Endothelial cell of umbilical vein (primary cell): ENCODE data around the gene PRAMEF12.

Experiments used
- CTCF ChIP-seq, 2 donors: IDR thresholded peaks; 1 replicate in 1 of 2; 2 replicates in 1 of 2; pipeline ENCODE4 v1.5.1; 2011; ENCODE audit warnings: low read length in 2 of 2, mild to moderate bottlenecking in 2 of 2, moderate library complexity in 2 of 2, control low read depth in 1 of 2, inconsistent platforms in 1 of 2, low read depth in 1 of 2; ENCODE audit not compliant: insufficient read depth in 1 of 2; ENCODE audit errors: extremely low read depth in 1 of 2
- EZH2 ChIP-seq: IDR thresholded peaks from 2 replicates; pipeline ENCODE4 v1.6.1; 2012; ENCODE audit warnings: borderline replicate concordance, low read depth, mild to moderate bottlenecking, moderate library complexity, low read length, inconsistent platforms; ENCODE audit not compliant: severe bottlenecking
- FOS ChIP-seq: IDR thresholded peaks from 2 replicates; pipeline ENCODE4 v1.6.1; 2011; ENCODE audit warnings: mild to moderate bottlenecking, low read length, moderate library complexity, borderline replicate concordance; ENCODE audit not compliant: insufficient read depth
- MAX ChIP-seq: IDR thresholded peaks from 2 replicates; pipeline ENCODE4 v1.6.1; 2011; ENCODE audit not compliant: insufficient read depth, insufficient read length
- MYC ChIP-seq: IDR thresholded peaks from one replicate; pipeline ENCODE4 v1.6.1; 2011; ENCODE audit warnings: mild to moderate bottlenecking, low read depth, low read length
- POLR2A ChIP-seq: IDR thresholded peaks from 2 replicates; pipeline ENCODE4 v1.6.1; 2012; ENCODE audit warnings: low read depth, mild to moderate bottlenecking, control low read depth, low read length
- POLR2AphosphoS5 ChIP-seq: IDR thresholded peaks from 2 replicates; pipeline ENCODE4 v1.6.1; 2012; ENCODE audit warnings: low read depth, mild to moderate bottlenecking, control low read depth, low read length, moderate library complexity; ENCODE audit not compliant: insufficient read depth

GRCh38 chr1:12754738-12755137 lies 18.8 kb upstream of the PRAMEF12 start:
- TF ChIP-seq CTCF (IDR thresholded peaks at IDR 0.05; ENCODE audit: extremely low read depth in 1 of 2, insufficient read depth in 1 of 2, low read depth in 1 of 2, low read length in 2 of 2), result no peak
- TF ChIP-seq POLR2A, result no peak
- TF ChIP-seq POLR2AphosphoS5, result no peak
- TF ChIP-seq EZH2, result no peak
- TF ChIP-seq MAX, result no peak
- no peak for TF ChIP-seq MYC
- TF ChIP-seq FOS, result no peak
